Measurements from ENCODE around the gene KRTAP10-10.
"Not testable (repeated sequence)": the region's sequence is repeated elsewhere in the genome, so short reads cannot be mapped to it uniquely, and the experiment has no call there.

KRTAP10-10 gene

GRCh38 chr21:44626673-44627143 is 10.4 kb upstream of the KRTAP10-10 start, which contains the start of gene KRTAP10-9:
Gene KRTAP10-9, plus strand, starts transcription at chr21:44627093. Its CDS starts 79 bp downstream, at chr21:44627172.
- no peak for DNase-seq (ENCODE audit: low read depth)

- DNase-seq (ENCODE audit: low read depth), result not testable (repeated sequence)
These were observed 9.9 kb upstream of the KRTAP10-10 start for GRCh38 chr21:44627181-44627822.

DNA sequence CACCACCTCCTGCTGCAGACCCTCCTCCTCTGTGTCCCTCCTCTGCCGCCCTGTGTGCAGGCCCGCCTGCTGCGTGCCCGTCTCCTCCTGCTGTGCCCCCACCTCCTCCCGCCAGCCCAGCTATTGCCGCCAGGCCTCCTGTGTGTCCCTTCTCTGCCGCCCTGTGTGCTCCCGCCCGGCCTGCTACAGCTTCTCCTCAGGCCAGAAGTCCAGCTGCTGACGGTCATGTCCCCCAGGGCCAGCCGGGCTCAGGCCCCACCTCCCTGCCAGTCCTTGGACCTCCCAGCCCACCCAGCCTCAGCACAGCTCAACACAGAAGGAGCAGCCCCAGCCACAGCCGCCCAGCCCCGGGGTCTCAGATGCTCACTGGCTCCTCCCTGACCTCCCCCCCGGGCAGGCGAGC is 9.3 kb upstream of the KRTAP10-10 start:
- DNase-seq (ENCODE audit: low read depth), result not testable (repeated sequence)

DNA sequence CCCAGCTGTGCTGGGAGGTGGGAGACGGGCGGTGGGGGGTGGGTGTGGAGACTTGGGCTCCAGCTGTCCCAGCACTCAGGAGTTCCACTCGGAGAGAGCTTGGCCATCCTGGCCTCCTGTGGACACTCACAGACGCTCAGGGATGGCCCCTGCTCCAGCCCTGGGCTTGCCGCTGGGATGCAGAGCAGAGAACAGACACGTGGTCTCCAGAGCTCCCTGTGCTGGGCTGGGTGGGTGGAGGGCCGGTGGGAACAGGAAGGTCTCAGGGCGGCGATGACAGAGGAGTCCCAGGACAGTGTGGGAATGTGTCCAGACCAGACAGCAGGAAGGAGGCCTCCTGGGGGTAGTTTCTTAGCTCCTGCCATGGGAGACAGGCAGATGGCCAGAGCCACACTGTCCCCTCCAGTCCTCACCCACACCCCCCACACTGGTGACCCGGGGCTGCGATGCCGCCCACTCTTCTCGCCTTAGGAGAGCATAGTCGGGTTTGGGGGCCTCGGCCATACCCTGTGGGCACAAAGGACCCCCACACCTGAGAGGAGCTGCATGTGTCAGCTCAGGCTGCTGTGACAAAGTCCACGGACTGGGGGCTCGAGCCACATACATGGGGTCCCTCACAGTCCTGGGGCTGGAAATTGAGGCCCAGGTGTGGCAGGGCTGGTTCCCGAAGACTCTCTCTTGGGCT is 8.3 kb upstream of the KRTAP10-10 start:
- no peak for DNase-seq (ENCODE audit: low read depth)

GRCh38 chr21:44630440-44630839 is 6.7 kb upstream of the KRTAP10-10 start:
- no peak for DNase-seq (ENCODE audit: low read depth)

GRCh38 chr21:44632067-44632466 is 5.1 kb upstream of the KRTAP10-10 start:
- no peak for DNase-seq (ENCODE audit: low read depth)

- no peak for DNase-seq (ENCODE audit: low read depth)
These were observed 743 bp upstream of the KRTAP10-10 start for GRCh38 chr21:44636209-44637017.

DNA sequence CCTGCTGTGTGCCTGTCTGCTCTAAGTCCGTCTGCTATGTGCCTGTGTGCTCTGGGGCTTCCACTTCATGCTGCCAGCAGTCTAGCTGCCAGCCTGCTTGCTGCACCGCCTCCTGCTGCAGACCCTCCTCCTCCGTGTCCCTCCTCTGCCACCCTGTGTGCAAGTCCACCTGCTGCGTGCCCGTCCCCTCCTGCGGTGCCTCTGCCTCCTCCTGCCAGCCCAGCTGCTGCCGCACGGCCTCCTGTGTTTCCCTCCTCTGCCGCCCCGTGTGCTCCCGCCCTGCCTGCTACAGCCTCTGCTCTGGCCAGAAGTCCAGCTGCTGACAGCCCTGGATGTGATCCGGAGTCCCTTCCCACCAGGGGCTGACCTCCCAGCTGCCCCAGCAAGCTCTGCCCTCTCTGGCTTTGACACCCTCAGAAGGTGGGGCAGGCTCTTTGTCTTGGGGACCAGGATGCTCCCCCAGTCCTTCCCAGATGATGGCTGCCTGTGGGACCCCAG is 744 bp downstream of the KRTAP10-10 start:
- DNase-seq (ENCODE audit: low read depth), result not testable (repeated sequence)

DNA sequence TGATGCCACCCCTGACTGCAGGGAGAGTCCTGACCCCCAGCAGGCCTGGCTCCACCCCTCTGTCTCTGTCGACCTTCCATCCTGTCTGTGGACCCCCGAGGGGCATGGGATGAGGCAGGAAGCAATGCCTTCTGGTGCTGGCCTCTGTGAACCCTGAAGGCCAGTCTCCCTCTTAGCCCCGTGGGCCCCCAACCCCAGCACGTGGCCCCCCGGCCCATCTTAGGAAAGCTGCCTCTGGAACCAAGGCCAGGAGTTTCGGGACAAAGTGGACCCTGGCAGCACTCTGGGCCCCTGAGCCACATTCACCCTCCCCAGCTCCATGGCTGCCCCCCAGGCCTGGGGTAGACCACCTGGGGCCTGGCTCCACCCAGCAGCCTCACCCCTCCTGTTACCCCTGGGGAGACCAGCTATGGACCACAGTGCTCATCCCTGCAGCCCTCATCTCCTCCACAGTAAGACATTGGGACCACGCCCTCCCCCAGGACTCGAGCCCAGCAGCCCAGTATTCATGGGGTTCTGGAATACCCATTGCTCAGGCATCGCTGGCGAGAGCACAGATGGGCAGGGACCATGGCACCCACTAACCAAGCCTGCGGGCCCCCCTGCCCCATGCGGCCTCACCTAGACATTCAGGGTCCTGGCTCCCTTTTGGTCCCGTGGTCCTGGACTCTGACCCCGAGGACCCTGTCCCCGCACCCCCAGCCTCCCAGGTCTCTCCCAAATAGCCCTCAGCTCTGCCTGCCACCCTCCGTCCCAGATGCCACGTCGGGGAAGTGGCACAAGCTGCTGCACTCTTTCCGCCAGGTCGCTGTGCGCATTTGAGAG is 1.6 kb downstream of the KRTAP10-10 start:
- DNase-seq (ENCODE audit: low read depth), result not testable (repeated sequence)

DNA sequence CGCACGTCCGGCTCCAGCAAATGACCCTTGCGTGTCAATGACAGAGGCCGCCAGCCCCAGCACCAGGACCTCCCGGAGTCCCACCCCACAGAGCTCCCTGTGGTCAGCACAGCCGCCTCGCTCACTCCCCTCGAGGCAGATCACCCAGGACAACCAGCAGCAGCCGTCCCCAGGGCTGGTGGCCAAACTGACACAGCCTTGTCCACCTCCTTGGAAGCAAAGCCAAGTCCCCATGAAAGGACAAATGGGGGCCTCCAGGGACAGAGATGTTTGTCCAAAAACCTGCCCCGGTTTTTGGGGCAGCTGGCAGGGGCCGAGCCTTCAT is 2.1 kb downstream of the KRTAP10-10 start:
- no peak for DNase-seq (ENCODE audit: low read depth)

GRCh38 chr21:44640761-44641160 is 3.6 kb downstream of the KRTAP10-10 start:
- no peak for DNase-seq (ENCODE audit: low read depth)

DNA sequence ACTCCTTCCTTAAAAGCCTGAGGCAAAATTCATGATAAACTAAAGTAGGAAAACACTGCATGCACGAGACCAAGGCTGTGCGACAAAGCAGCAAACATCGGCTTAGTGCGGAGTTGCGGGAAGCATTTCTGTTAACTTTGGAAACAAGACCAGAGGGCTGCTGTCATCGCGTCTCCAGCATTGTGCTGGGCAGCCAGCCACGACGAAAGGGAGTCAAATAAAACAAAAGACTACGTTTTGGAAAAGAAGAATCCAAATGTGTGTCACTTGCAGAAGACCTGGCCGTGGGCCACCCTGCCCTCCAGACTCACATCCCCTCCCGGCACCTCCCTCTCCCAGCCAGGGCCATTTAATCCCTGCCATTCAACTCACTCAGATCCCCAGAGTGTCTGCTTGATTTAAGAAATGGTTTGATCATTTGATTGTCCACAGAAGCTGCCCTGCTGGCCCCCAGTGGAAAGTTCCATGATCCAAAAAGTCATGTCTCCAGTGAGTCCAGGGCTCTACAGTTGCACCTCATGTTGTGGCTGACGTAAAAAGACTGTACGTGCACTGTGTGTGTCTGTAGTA is 6.7 kb downstream of the KRTAP10-10 start:
- no peak for DNase-seq (ENCODE audit: low read depth)

DNA sequence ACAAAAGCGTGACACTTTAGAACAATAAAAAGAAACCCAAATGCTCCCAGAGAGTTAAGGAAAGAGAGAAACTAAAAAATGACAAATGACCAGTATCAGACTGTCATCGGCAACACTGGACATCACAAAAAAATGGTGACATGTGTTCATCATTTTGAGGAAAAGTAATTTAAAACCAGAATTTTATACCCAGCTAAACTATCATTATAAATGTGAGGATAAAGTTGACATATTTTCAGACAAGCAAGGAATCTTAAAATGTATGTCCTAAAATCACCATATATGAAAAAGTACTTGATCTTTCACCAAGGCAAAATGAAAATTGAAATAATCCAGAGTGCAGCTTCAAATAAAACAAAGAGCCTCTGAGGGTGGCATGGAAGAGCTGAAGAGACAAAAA is 7.7 kb downstream of the KRTAP10-10 start:
- DNase-seq (ENCODE audit: low read depth), result no peak

DNA sequence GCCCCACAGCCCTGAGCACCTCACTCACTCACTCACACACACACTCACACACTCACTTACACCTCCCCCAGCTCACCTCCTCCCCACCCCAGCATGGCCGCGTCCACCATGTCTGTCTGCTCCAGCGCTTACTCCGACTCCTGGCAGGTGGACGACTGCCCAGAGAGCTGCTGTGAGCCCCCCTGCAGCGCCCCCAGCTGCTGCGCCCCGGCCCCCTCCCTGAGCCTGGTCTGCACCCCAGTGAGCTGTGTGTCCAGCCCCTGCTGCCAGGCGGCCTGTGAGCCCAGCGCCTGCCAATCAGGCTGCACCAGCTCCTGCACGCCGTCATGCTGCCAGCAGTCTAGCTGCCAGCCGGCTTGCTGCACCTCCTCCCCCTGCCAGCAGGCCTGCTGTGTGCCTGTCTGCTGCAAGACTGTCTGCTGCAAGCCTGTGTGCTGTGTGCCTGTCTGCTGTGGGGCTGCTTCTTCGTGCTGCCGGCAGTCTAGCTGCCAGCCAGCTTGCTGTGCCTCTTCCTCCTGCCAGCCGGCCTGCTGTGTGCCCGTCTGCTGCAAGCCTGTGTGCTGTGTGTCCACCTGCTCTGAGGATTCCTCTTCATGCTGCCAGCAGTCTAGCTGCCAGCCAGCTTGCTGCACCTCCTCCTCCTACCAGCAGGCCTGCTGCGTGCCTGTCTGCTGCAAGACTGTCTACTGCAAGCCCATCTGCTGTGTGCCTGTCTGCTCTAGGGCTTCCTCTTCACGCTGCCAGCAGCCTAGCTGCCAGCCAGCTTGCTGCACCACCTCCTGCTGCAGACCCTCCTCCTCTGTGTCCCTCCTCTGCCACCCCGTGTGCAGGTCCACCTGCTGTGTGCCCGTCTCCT is 9.4 kb downstream of the KRTAP10-10 start, which contains the start of gene KRTAP10-11:
Gene KRTAP10-11 (plus strand): TSS at position 49 of the 856 bp plus-strand sequence. CDS start 45 bp downstream, at position 94.
- not testable (repeated sequence) for DNase-seq (ENCODE audit: low read depth)

DNA sequence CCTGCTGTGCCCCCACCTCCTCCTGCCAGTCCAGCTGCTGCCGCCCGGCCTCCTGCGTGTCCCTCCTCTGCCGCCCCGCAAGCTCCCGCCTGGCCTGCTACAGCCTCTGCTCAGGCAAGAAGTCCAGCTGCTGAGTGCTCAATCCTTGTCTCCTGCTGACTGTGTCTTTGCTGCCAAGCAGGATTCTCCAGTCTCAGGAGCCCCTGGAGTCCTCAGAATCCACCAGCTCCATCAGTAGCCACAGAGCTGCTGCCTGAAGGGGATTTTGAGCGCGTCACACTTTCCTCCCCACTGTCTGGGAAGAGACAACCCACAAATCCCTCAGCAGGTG is 10.0 kb downstream of the KRTAP10-10 start:
- no peak for DNase-seq (ENCODE audit: low read depth)

DNA sequence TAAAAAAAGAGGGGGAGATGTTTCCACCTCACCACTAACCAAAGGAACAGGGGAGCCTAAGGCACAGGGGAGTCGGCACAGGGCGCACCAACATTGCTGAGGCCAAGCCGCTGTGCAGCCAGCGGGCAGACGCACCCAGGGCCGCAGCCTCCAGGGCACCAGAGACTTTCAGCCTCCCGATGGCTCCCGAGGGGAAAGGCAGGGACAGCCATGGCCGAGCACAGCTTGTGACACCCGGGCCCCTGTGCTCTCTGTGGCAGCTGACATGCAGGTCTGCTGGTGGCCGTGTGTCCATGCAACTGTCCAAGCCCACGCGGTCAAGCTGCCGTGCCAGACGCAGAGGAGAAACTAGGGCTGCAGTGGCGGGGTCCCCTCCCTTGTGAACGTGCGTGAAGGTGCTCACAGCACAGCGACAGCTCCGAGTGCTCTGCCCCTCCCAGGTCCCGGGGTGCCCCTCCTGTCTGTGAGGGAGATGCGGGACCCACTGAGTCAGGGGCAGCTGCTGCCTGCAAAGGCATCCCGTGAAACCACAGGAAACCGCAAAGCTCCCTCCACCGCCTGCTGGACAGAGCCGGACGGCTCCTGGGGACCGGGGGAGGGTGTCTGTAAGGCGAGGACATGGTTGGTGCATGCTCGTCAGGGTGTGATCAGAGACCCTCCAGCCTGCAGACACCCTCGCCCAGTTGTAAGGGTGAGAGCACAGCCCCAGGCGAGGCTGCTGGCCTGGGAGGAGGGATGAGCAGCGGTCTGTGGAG is 11.6 kb downstream of the KRTAP10-10 start:
- DNase-seq (ENCODE audit: low read depth), result no peak

DNA sequence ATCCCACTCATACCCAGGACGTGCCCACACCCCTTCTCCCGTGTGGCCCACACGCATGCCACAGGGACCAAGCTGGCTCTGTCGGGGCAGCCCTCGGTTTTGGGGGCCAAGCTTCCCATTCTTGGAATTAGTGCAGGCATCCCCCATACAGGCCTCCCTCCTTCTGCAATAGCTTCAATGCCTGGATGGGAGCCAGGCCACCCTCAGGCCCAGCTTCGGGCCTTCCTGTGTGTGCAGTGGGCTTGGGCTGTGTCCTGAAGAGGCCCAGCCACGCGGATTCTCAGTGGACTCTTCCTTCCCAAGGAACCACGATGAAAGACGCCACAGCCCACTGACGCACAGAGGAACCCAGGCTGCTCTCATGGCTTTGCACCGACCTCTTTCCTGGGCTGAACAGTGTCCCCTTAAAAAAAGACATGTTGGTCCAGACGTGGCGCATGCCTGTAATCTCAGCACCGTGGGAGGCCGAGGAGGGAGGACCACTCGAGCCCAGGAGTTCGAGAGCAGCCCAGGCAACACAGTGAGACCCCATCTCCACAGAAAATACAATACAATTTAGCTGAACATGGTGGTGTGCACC is 12.5 kb downstream of the KRTAP10-10 start:
- no peak for DNase-seq (ENCODE audit: low read depth)

DNA sequence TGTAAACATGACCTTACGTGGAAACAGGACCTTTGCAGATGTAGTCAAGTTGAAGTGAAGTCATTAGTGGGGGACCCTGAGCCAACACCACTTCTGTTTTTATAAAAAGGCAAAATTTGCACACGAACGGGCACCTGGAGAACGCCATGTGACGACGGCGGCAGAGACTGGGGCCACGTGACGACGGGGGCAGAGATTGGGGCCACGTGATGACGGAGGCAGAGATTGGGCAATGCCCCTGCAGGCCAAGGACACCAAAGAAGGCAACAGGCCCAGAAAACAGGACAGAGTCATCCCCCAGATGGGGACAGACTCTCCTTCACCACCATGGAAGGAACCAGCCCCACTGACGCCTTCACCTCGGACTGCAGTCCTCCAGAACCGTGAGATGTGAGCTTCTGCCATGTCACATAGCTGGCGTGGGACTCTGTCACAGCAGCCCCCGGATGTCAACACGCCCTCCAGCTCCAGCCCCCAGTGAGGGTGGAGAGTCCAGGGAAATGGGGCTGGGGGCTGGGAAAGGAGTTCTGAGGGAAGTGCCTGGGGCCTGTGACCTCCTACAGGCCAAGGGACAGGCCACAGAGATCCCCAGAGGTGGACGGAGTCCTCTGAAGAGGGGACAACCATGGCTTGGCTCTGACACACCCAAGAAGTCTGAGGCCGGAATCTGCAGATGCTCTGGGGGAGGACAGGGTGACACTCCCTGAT is 13.3 kb downstream of the KRTAP10-10 start:
- DNase-seq (ENCODE audit: low read depth), result no peak
